ENCODE data around the gene PRSS27. TPM values are rescaled to one million over a fixed set of nuclear protein-coding genes. Genes with fewer than 3 reads are reported as not detected.

Gene PRSS27
- total RNA-seq, result 1 to 10 TPM in 1 of 2 donors, not detected in 1; 2.1 TPM

GRCh38 chr16:2720064-2720457 lies at the start of gene PRSS27:
Gene PRSS27, minus strand, starts transcription at chr16:2720224. Its CDS starts 64 bp downstream, at chr16:2720160.
- ATAC-seq (no peak), DNase-seq (no peak)
- peaks cover 28% of the 10 kb centered on the region for H3K4me1 ChIP-seq
- intact Hi-C loops (cut with DNase I), result no loop called here
- H3K36me3 ChIP-seq (replicated peaks in 1 of 2; ENCODE audit: insufficient read depth in 1 of 2, low read depth in 2 of 2), result no peaks in the 10 kb centered on the region
- H3K4me3 ChIP-seq, result peak within 1 kb of the TSS; percentile 23 to 74
- 88 to 90% methylated on average over 5 to 19 of the region's 26 CpGs for WGBS, 2 donors
- TF ChIP-seq CTCF (IDR thresholded peaks at IDR 0.05) (no peak), POLR2A (IDR thresholded peaks at IDR 0.05) (no peak)
- peak within 1 kb of the TSS; percentile 55 to 83 (median 66) for H3K27ac ChIP-seq
- H3K9me3 ChIP-seq, result no peaks in the 10 kb centered on the region
- no peaks in the 10 kb centered on the region for H3K27me3 ChIP-seq

GRCh38 chr16:2769675-2770056 lies 49.6 kb upstream of the PRSS27 start:
- no peak for ATAC-seq
- TF ChIP-seq POLR2A (IDR thresholded peaks at IDR 0.05) (no peak), CTCF (IDR thresholded peaks at IDR 0.05) (no peak)
- WGBS, 2 donors, result 79 to 85% methylated on average over 14 of the region's 14 CpGs

GRCh38 chr16:2769100-2769529 lies 49.1 kb upstream of the PRSS27 start:
- Histone ChIP-seq H3K27ac (no peak overlapping the region), H3K27me3 (no peaks in the 10 kb centered on the region), H3K4me3 (no peak overlapping the region), H3K4me1 (peaks cover 11% of the 10 kb centered on the region), H3K36me3 (replicated peaks in 1 of 2; ENCODE audit: insufficient read depth in 1 of 2, low read depth in 2 of 2) (peaks cover 27 to 47% of the 10 kb centered on the region in 2 donors), H3K9me3 (no peaks in the 10 kb centered on the region)
- 84 to 90% methylated on average over 10 to 11 of the region's 11 CpGs for WGBS, 2 donors
- ATAC-seq, result no peak
- no peak for DNase-seq
- TF ChIP-seq POLR2A (IDR thresholded peaks at IDR 0.05), result no peak
- TF ChIP-seq CTCF (IDR thresholded peaks at IDR 0.05), result no peak
- intact Hi-C loops (cut with DNase I), result no loop called here

More at GRCh38 chr16:2769675-2770056, 49.6 kb upstream of the PRSS27 start:
- H3K36me3 ChIP-seq (replicated peaks in 1 of 2; ENCODE audit: insufficient read depth in 1 of 2, low read depth in 2 of 2), result peaks cover 26 to 43% of the 10 kb centered on the region in 2 donors
- H3K27ac ChIP-seq, result no peak overlapping the region
- H3K4me3 ChIP-seq, result no peak overlapping the region
- no peaks in the 10 kb centered on the region for H3K27me3 ChIP-seq
- peaks cover 11% of the 10 kb centered on the region for H3K4me1 ChIP-seq
- intact Hi-C loops (cut with DNase I), result no loop called here
- DNase-seq, result no peak
- no peaks in the 10 kb centered on the region for H3K9me3 ChIP-seq

GRCh38 chr16:2768403-2769089 lies 48.5 kb upstream of the PRSS27 start:
- Histone ChIP-seq H3K36me3 (replicated peaks in 1 of 2; ENCODE audit: insufficient read depth in 1 of 2, low read depth in 2 of 2) (peaks cover 33 to 53% of the 10 kb centered on the region in 2 donors), H3K4me3 (no peak overlapping the region), H3K9me3 (no peaks in the 10 kb centered on the region), H3K4me1 (peaks cover 11% of the 10 kb centered on the region), H3K27ac (no peak overlapping the region), H3K27me3 (no peaks in the 10 kb centered on the region)
- whole genome bisulfite sequencing, 2 donors, result 78 to 79% methylated on average over 17 of the region's 17 CpGs
- ATAC-seq, result no peak
- TF ChIP-seq POLR2A (IDR thresholded peaks at IDR 0.05) (no peak), CTCF (IDR thresholded peaks at IDR 0.05) (no peak)
- intact Hi-C loops (cut with DNase I), result no loop called here
- no peak for DNase-seq

GRCh38 chr16:2767891-2768290 lies 47.9 kb upstream of the PRSS27 start:
- H3K36me3 ChIP-seq (replicated peaks in 1 of 2; ENCODE audit: insufficient read depth in 1 of 2, low read depth in 2 of 2), result peaks cover 39 to 59% of the 10 kb centered on the region in 2 donors
- DNase-seq, result no peak
- no peaks in the 10 kb centered on the region for H3K9me3 ChIP-seq

More at GRCh38 chr16:2767891-2768290, 47.9 kb upstream of the PRSS27 start:
- Histone ChIP-seq H3K4me1 (peaks cover 11% of the 10 kb centered on the region), H3K4me3 (no peak overlapping the region), H3K27ac (no peak overlapping the region), H3K27me3 (no peaks in the 10 kb centered on the region)
- WGBS, 2 donors, result 66 to 73% methylated on average over 14 of the region's 14 CpGs
- TF ChIP-seq CTCF (IDR thresholded peaks at IDR 0.05), result no peak
- no peak for ATAC-seq
- intact Hi-C loops (cut with DNase I), result no loop called here
